ENCODE results near the gene ZFHX3.

Gene ZFHX3

GRCh38 chr16:73054813-73055482 lies 7.0 kb upstream of the ZFHX3 start:
- DNase-seq, result no peak

- no peak for DNase-seq
Measured at GRCh38 chr16:73054498-73054812, 6.5 kb upstream of the ZFHX3 start.

- DNase-seq, result no peak
Measured at GRCh38 chr16:73054125-73054484, 6.2 kb upstream of the ZFHX3 start.

GRCh38 chr16:73053364-73054124 lies 5.6 kb upstream of the ZFHX3 start:
- DNase-seq, result no peak

GRCh38 chr16:73053038-73053363 lies 5.1 kb upstream of the ZFHX3 start:
- DNase-seq, result no peak

- DNase-seq, result no peak
Measured at GRCh38 chr16:73052576-73052975, 4.6 kb upstream of the ZFHX3 start.

- no peak for DNase-seq
Measured at GRCh38 chr16:73051961-73052360, 4.0 kb upstream of the ZFHX3 start.

- no peak for DNase-seq
Measured at GRCh38 chr16:73051226-73051625, 3.3 kb upstream of the ZFHX3 start.

GRCh38 chr16:73050201-73051099 lies 2.5 kb upstream of the ZFHX3 start:
- DNase-seq, result no peak

GRCh38 chr16:73049511-73049910 lies 1.6 kb upstream of the ZFHX3 start:
- DNase-seq, result no peak

- DNase-seq, result no peak
Measured at GRCh38 chr16:73049091-73049490, 1.2 kb upstream of the ZFHX3 start.

GRCh38 chr16:73048292-73049080 lies 558 bp upstream of the ZFHX3 start:
- no peak for DNase-seq

- DNase-seq, result no peak
Measured at GRCh38 chr16:73047221-73047535, 750 bp downstream of the ZFHX3 start.

- DNase-seq, result no peak
Measured at GRCh38 chr16:73046849-73047214, 1.1 kb downstream of the ZFHX3 start.

- no peak for DNase-seq
Measured at GRCh38 chr16:73046202-73046848, 1.6 kb downstream of the ZFHX3 start.

- no peak for DNase-seq
Measured at GRCh38 chr16:73043828-73044467, 4.0 kb downstream of the ZFHX3 start.

- no peak for DNase-seq
Measured at GRCh38 chr16:73042807-73043206, 5.1 kb downstream of the ZFHX3 start.

GRCh38 chr16:73041676-73042075 lies 6.3 kb downstream of the ZFHX3 start:
- DNase-seq, result no peak

GRCh38 chr16:73040735-73041402 lies 7.1 kb downstream of the ZFHX3 start:
- no peak for DNase-seq

- DNase-seq, result no peak
Measured at GRCh38 chr16:73040136-73040535, 7.8 kb downstream of the ZFHX3 start.

GRCh38 chr16:73037845-73038570 lies 9.9 kb downstream of the ZFHX3 start:
- no peak for DNase-seq
